DND-41 (cell line): ENCODE results near the gene MCU.

Experiments
- EZH2 ChIP-seq: IDR thresholded peaks from 3 replicates; pipeline ENCODE4 v1.6.1; 2012; ENCODE audit warnings: borderline replicate concordance, low read depth, mild to moderate bottlenecking, moderate library complexity, low read length, inconsistent platforms; ENCODE audit not compliant: severe bottlenecking
- TF ChIP-seq, protein P1 (sequence below): IDR thresholded peaks from 2 replicates; pipeline ENCODE4 v1.5.1; 2012; ENCODE audit warnings: borderline replicate concordance, low read length, moderate library complexity, mild to moderate bottlenecking; ENCODE audit not compliant: poor library complexity, severe bottlenecking; ENCODE audit errors: extremely low read depth

DNA sequence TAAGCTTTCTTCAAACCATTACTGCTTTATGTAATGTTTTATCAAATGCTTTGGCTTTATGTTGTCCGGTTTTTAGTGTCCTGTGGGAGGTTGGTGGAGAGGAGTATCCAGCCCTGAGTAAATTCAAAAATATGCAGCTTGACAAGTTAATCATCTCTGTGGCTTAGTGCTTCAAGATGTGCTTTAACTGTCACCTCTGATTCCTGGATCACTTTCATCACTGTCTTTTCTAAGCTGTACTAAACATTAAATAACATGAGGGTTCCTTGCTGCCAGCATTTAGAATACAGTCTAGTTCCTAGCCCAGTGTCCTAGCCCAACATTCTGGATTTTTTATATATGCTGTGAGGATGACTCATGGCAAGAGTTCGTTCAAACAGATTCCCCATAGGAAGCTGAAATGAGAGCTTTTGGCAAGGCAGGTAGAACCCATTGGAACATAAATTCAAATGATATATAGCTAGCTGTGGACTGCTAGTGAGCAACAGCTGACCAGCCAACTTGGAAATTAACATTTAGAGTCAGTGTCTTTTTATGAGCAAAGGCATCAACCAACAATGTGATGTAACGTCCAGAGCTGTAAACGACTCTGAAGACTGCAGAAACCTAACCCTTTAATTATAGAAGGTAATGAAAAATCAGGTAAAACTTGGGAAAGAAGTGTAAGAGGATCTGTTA is 120.9 kb downstream of the MCU start:
- TF ChIP-seq EZH2 = no peak
- TF ChIP-seq, protein P1, sequence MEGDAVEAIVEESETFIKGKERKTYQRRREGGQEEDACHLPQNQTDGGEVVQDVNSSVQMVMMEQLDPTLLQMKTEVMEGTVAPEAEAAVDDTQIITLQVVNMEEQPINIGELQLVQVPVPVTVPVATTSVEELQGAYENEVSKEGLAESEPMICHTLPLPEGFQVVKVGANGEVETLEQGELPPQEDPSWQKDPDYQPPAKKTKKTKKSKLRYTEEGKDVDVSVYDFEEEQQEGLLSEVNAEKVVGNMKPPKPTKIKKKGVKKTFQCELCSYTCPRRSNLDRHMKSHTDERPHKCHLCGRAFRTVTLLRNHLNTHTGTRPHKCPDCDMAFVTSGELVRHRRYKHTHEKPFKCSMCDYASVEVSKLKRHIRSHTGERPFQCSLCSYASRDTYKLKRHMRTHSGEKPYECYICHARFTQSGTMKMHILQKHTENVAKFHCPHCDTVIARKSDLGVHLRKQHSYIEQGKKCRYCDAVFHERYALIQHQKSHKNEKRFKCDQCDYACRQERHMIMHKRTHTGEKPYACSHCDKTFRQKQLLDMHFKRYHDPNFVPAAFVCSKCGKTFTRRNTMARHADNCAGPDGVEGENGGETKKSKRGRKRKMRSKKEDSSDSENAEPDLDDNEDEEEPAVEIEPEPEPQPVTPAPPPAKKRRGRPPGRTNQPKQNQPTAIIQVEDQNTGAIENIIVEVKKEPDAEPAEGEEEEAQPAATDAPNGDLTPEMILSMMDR = no peak
